Stimulated activated CD8-positive, alpha-beta memory T cell treated with anti-CD3 and anti-CD28 coated beads, Interleukin-7, amount 100 ng/mL, for 4 hours (primary cell): Measurements from ENCODE around the gene TRPC3.

Source experiments
- DNase-seq, 2 donors: peaks; one replicate each; pipeline ENCODE4 v3.0.0-alpha.2; 2020; ENCODE audit warnings: low read depth in 2 of 2

The TRPC3 gene

GRCh38 chr4:121873604-121874003 is 78.3 kb downstream of the TRPC3 start:
- DNase-seq = no peak

GRCh38 chr4:121869841-121870822 is 81.7 kb downstream of the TRPC3 start, which contains the start of gene BBS7:
BBS7 (minus strand) TSS chr4:121870474; CDS start chr4:121870313, 161 bp downstream.
- peak; percentile 95 for DNase-seq

- no peak for DNase-seq
These were observed 88.1 kb downstream of the TRPC3 start for GRCh38 chr4:121863799-121864198.

- no peak for DNase-seq
These were observed 90.4 kb downstream of the TRPC3 start for GRCh38 chr4:121861426-121861825.

- DNase-seq = no peak
These were observed 91.7 kb downstream of the TRPC3 start for GRCh38 chr4:121860121-121860520.

- no peak for DNase-seq
These were observed 100.5 kb downstream of the TRPC3 start for GRCh38 chr4:121851354-121851753.

GRCh38 chr4:121846662-121847061 is 105.2 kb downstream of the TRPC3 start:
- DNase-seq = no peak

GRCh38 chr4:121842862-121843261 is 109.0 kb downstream of the TRPC3 start:
- no peak for DNase-seq

GRCh38 chr4:121838136-121838535 is 113.7 kb downstream of the TRPC3 start:
- no peak for DNase-seq

GRCh38 chr4:121829511-121829910 is 122.3 kb downstream of the TRPC3 start:
- DNase-seq = no peak
